IMR-90 (cell line): ENCODE data around the gene CPEB2. TPM values are rescaled to one million over a fixed set of nuclear protein-coding genes. Genes with fewer than 3 reads are reported as not detected.

ENCODE experiments used
- ATAC-seq: fragments of 200-7000 bp; cut with Tn5 transposase; 2 replicates; pipeline ENCODE4 v1.9.1; 2020; ENCODE audit warnings: low read depth, mild to moderate bottlenecking, moderate library complexity
- BruUV-seq: library from RNA; stranded (reverse); fragments of 400-500 nt; replicated peaks from 2 replicates; lab custom pipeline; 2021; lab: Mats Ljungman, UMichigan
- CTCF ChIA-PET: fragments of 300-600 bp; formaldehyde crosslinking; extraction: SDS; loops from one replicate; lab custom pipeline; 2021; ENCODE audit warnings: antibody characterized with exemption; lab: Yijun Ruan, JAX
- POLR2A ChIA-PET: fragments of 300-600 bp; sonication (Branson Sonifier 250); formaldehyde crosslinking; loops from one replicate; lab custom pipeline; 2022; ENCODE audit warnings: antibody characterized with exemption; ENCODE audit not compliant: unreplicated experiment; lab: Charles Lee
- DNase-seq: peaks from one replicate; pipeline ENCODE4 v3.0.0; 2013
- H2AFZ ChIP-seq: replicated peaks from 2 replicates; pipeline ENCODE3; 2013; ENCODE audit warnings: low read length, mild to moderate bottlenecking; ENCODE audit not compliant: poor library complexity
- H2AK5ac ChIP-seq: 2 replicates; pipeline ENCODE4 v1.6.1; 2013; ENCODE audit warnings: low read depth, low read length, inconsistent platforms
- H2AK9ac ChIP-seq: replicated peaks from 2 replicates; pipeline ENCODE3; 2013; ENCODE audit warnings: mild to moderate bottlenecking, low read depth, low read length, moderate library complexity; ENCODE audit not compliant: poor library complexity
- H2BK120ac ChIP-seq: 2 replicates; pipeline ENCODE4 v1.6.1; 2013; ENCODE audit warnings: low read depth, low read length, inconsistent platforms
- H2BK15ac ChIP-seq: 3 replicates; pipeline ENCODE4 v1.6.1; 2013; ENCODE audit warnings: low read depth, low read length, inconsistent platforms
- H2BK20ac ChIP-seq: 2 replicates; pipeline ENCODE4 v1.6.1; 2013; ENCODE audit warnings: low read depth, mild to moderate bottlenecking, inconsistent platforms, low read length, moderate library complexity
- H2BK5ac ChIP-seq: 2 replicates; pipeline ENCODE4 v1.6.1; 2013; ENCODE audit warnings: mild to moderate bottlenecking, low read depth, low read length, inconsistent platforms; ENCODE audit not compliant: poor library complexity, severe bottlenecking
- H3K14ac ChIP-seq: replicated peaks from 2 replicates; pipeline ENCODE4 v1.6.1; 2013; ENCODE audit warnings: low read depth, low read length, inconsistent platforms
- H3K18ac ChIP-seq: 2 replicates; pipeline ENCODE4 v1.6.1; 2013; ENCODE audit warnings: low read depth, low read length, control low read depth
- H3K23ac ChIP-seq: 2 replicates; pipeline ENCODE4 v1.6.1; 2013; ENCODE audit warnings: low read depth, low read length, inconsistent platforms
- H3K27ac ChIP-seq: 2 replicates; pipeline ENCODE4 v1.5.1; 2013; ENCODE audit warnings: mild to moderate bottlenecking, control low read depth, low read length; ENCODE audit not compliant: insufficient read depth
- H3K27me3 ChIP-seq: 2 replicates; pipeline ENCODE4 v1.6.1; 2013; ENCODE audit warnings: low read length; ENCODE audit not compliant: control insufficient read depth, insufficient read depth
- H3K36me3 ChIP-seq: 2 replicates; pipeline ENCODE4 v1.6.1; 2013; ENCODE audit warnings: low read length, mixed read lengths; ENCODE audit not compliant: control insufficient read depth, insufficient read depth
- H3K4ac ChIP-seq: 2 replicates; pipeline ENCODE4 v1.6.1; 2013; ENCODE audit warnings: low read depth, low read length, inconsistent platforms
- H3K4me1 ChIP-seq: 2 replicates; pipeline ENCODE4 v1.6.1; 2013; ENCODE audit warnings: low read length, mixed read lengths; ENCODE audit not compliant: control insufficient read depth, insufficient read depth
- H3K4me2 ChIP-seq: 2 replicates; pipeline ENCODE4 v1.6.1; 2013; ENCODE audit warnings: low read depth, mild to moderate bottlenecking, control low read depth, low read length, moderate library complexity
- H3K4me3 ChIP-seq: 2 replicates; pipeline ENCODE4 v1.5.1; 2013; ENCODE audit warnings: low read depth, mild to moderate bottlenecking, control low read depth, low read length, moderate library complexity; ENCODE audit not compliant: insufficient read depth
- H3K56ac ChIP-seq: 2 replicates; pipeline ENCODE4 v1.6.1; 2013; ENCODE audit warnings: low read length, inconsistent platforms; ENCODE audit not compliant: insufficient read depth; ENCODE audit errors: extremely low read depth
- H3K79me1 ChIP-seq, 2 experiments: 2 replicates each; pipeline ENCODE4 v1.6.1; 2013; ENCODE audit warnings: low read length in 2 of 2, inconsistent platforms in 1 of 2, low read depth in 1 of 2
- H3K9ac ChIP-seq: 2 replicates; pipeline ENCODE4 v1.6.1; 2013; ENCODE audit warnings: low read depth, low read length, control low read depth
- H3K9me1 ChIP-seq: 2 replicates; pipeline ENCODE4 v1.6.1; 2013; ENCODE audit warnings: low read length, inconsistent platforms; ENCODE audit not compliant: insufficient read depth
- H3K9me3 ChIP-seq: 2 replicates; pipeline ENCODE4 v1.6.1; 2013; ENCODE audit warnings: low read length; ENCODE audit not compliant: control insufficient read depth, insufficient read depth
- H4K20me1 ChIP-seq: 2 replicates; pipeline ENCODE4 v1.6.1; 2013; ENCODE audit warnings: low read length, inconsistent platforms; ENCODE audit not compliant: insufficient read depth
- H4K5ac ChIP-seq: 2 replicates; pipeline ENCODE4 v1.6.1; 2013; ENCODE audit warnings: mild to moderate bottlenecking, low read depth, low read length, control low read depth
- H4K8ac ChIP-seq, 2 experiments: 2 replicates each; pipeline ENCODE4 v1.6.1; 2013; ENCODE audit warnings: low read depth in 2 of 2, low read length in 2 of 2, control low read depth in 1 of 2, inconsistent platforms in 1 of 2
- H4K91ac ChIP-seq: 2 replicates; pipeline ENCODE4 v1.6.1; 2013; ENCODE audit warnings: low read depth, low read length, inconsistent platforms; ENCODE audit not compliant: insufficient read depth
- BHLHE40 ChIP-seq: fragments of 150-350 bp; IDR thresholded peaks from 2 replicates; pipeline ENCODE4 v1.6.1; 2016; ENCODE audit warnings: mild to moderate bottlenecking, low read depth, low read length
- MAFK ChIP-seq: IDR thresholded peaks from 2 replicates; pipeline ENCODE4 v1.6.1; 2012; ENCODE audit warnings: low read depth, low read length, improper control_type of control experiment
- MAZ ChIP-seq: IDR thresholded peaks from 2 replicates; pipeline ENCODE4 v1.6.1; 2012; ENCODE audit warnings: low read depth, mild to moderate bottlenecking, low read length, improper control_type of control experiment, moderate library complexity, borderline replicate concordance
- MXI1 ChIP-seq: IDR thresholded peaks from 2 replicates; pipeline ENCODE4 v1.6.1; 2012; ENCODE audit warnings: low read depth, mild to moderate bottlenecking, low read length, moderate library complexity, borderline replicate concordance
- POLR2A ChIP-seq: IDR thresholded peaks from 2 replicates; pipeline ENCODE4 v1.6.1; 2012; ENCODE audit warnings: mild to moderate bottlenecking, low read depth, low read length
- RAD21 ChIP-seq: IDR thresholded peaks from 2 replicates; pipeline ENCODE4 v1.6.1; 2012; ENCODE audit warnings: low read length, improper control_type of control experiment
- WGBS, 2 experiments: methylation state at CpG; one replicate each; pipeline versions ENCODE4 v1.1.5 to v1.1.7; 2013; ENCODE audit warnings: missing lambda C conversion rate in 2 of 2; ENCODE audit not compliant: insufficient read length in 1 of 2; ENCODE audit errors: extremely low coverage in 2 of 2; 5-methylcytosine and 5-hydroxymethylcytosine counted together
- dilution Hi-C: fragments of 300-500 bp; cut with HindIII; formaldehyde crosslinking; loops from one replicate; pipeline ENCODE4 v1.14.3; 2018; ENCODE audit warnings: low sequenced_read_pairs; ENCODE audit not compliant: unreplicated experiment
- in situ Hi-C: fragments of 300-500 bp; cut with MboI; formaldehyde crosslinking; loops from 3 replicates; pipeline ENCODE4 v1.14.3; 2019; ENCODE audit warnings: low sequenced_read_pairs, inconsistent platforms, mixed read lengths
- intact Hi-C: fragments of 100-400 bp; cut with micrococcal nuclease; formaldehyde crosslinking; loops from 2 replicates; pipeline ENCODE4 v1.10.0; 2022
- polyA plus RNA-seq, 3 experiments: library from polyadenylated mRNA; depleted of rRNA; stranded (reverse); fragments of >200 nt; gene quantifications; 2 replicates each; pipeline ENCODE4 v1.2.3, GENCODE V29; 2012; ENCODE audit warnings: low replicate concordance in 1 of 3
- total RNA-seq: library from RNA; depleted of rRNA; stranded (reverse); fragments of >200 nt; gene quantifications from 2 replicates; pipeline ENCODE4 v1.2.3, GENCODE V29; 2012
- TF ChIP-seq, protein P1 (sequence below): fragments of 150-350 bp; IDR thresholded peaks from 2 replicates; pipeline ENCODE4 v1.6.1; 2017; ENCODE audit warnings: mild to moderate bottlenecking, antibody characterized with exemption, low read length, low read depth

Gene CPEB2
- total and polyA plus RNA-seq, 2 of the 4 experiments (the other 2 are of a cell fraction) = 10.6 to 12.0 TPM

DNA sequence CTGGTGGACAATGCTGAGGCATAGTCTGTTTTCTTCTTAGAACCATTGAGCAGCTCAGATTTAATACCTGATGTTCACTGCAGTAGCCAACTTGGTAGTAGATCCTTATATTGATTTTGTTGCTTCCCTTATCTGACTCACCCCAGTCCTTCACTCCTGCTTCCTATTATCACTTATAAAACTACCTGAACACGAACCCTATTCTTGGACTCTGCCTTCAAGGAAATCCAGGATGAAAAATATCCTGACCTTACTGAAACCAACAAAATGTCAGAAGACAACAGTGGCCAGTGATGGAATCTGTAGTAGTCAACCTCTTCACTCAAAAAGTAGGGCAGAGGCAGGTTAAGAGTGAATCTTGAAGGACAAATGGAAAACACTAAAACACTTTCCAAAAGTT lies 98.1 kb downstream of the CPEB2 start:
- peaks cover 4% of the 10 kb centered on the region; the same call in 1 of the 2 replicates for H3K4me1 ChIP-seq
- ChIA-PET POLR2A (no interaction called here), CTCF (no interaction called here)
- no peak overlapping the region for H2AFZ ChIP-seq
- H2BK120ac ChIP-seq = no peak overlapping the region
- no TSS peak for BruUV-seq
- in situ Hi-C loops = no loop called here
- H3K56ac ChIP-seq = no peak overlapping the region
- no peak overlapping the region for H3K14ac ChIP-seq
- dilution Hi-C loops = no loop called here
- H4K8ac ChIP-seq = no peak overlapping the region
- H2BK20ac ChIP-seq = no peak overlapping the region
- no peak overlapping the region for H2BK15ac ChIP-seq
- no peak overlapping the region for H2AK5ac ChIP-seq
- no peak overlapping the region for H3K4ac ChIP-seq
- no peaks in the 10 kb centered on the region for H3K36me3 ChIP-seq
- no peak overlapping the region for H4K5ac ChIP-seq
- DNase-seq (no peak), ATAC-seq (no peak)
- intact Hi-C loops = no loop called here
- no peaks in the 10 kb centered on the region for H4K20me1 ChIP-seq
- H3K27me3 ChIP-seq = no peaks in the 10 kb centered on the region
- WGBS, 2 experiments = no CpG with 5 or more reads among the region's 1 CpG
- TF ChIP-seq RAD21 (no peak), MAFK (no peak), MAZ (no peak), BHLHE40 (no peak), MXI1 (no peak), POLR2A (no peak)
- TF ChIP-seq, protein P1, sequence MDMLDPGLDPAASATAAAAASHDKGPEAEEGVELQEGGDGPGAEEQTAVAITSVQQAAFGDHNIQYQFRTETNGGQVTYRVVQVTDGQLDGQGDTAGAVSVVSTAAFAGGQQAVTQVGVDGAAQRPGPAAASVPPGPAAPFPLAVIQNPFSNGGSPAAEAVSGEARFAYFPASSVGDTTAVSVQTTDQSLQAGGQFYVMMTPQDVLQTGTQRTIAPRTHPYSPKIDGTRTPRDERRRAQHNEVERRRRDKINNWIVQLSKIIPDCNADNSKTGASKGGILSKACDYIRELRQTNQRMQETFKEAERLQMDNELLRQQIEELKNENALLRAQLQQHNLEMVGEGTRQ = no peak
- H3K79me1 ChIP-seq = no peaks in the 10 kb centered on the region
- H2AK9ac ChIP-seq = no peak overlapping the region
- H3K18ac ChIP-seq = no peak overlapping the region
- H3K9ac ChIP-seq = no peak overlapping the region
- no peak overlapping the region for H2BK5ac ChIP-seq
- no peak overlapping the region for H3K4me3 ChIP-seq
- no peak overlapping the region for H3K27ac ChIP-seq
- H3K9me3 ChIP-seq = no peaks in the 10 kb centered on the region
- no peak overlapping the region for H3K23ac ChIP-seq
- H4K91ac ChIP-seq = no peak overlapping the region
- no peaks in the 10 kb centered on the region for H3K9me1 ChIP-seq
- H3K4me2 ChIP-seq = no peak overlapping the region
